K562 (cell line): ENCODE results near the gene OR51B5. TPM values are rescaled to one million over a fixed set of nuclear protein-coding genes. Genes with fewer than 3 reads are reported as not detected.

Experiments used
- BRF2 ChIP-seq: IDR thresholded peaks from 3 replicates; pipeline ENCODE4 v1.6.1; 2011; ENCODE audit warnings: borderline replicate concordance, mild to moderate bottlenecking; ENCODE audit not compliant: insufficient read length, insufficient read depth
- CBFA2T2 ChIP-seq: fragments of 450-650 bp; conservative IDR thresholded peaks from 2 replicates; pipeline ENCODE4 v1.6.1; 2017; ENCODE audit warnings: mild to moderate bottlenecking
- COPS2 ChIP-seq: fragments of 450-650 bp; conservative IDR thresholded peaks from 2 replicates; pipeline ENCODE4 v1.6.1; 2016; ENCODE audit warnings: mild to moderate bottlenecking, moderate library complexity
- CXXC5 ChIP-seq: fragments of 250-450 bp; sonication (Bioruptor Pico); IDR thresholded peaks from 2 replicates; pipeline ENCODE4 v1.8.0; 2022; ENCODE audit warnings: inconsistent platforms, mild to moderate bottlenecking, moderate library complexity
- ETS2 ChIP-seq: IDR thresholded peaks from 2 replicates; pipeline ENCODE4 v1.6.1; 2016; ENCODE audit warnings: borderline replicate concordance, missing genetic modification characterization, mild to moderate bottlenecking, moderate library complexity, missing compliant biosample characterization; ENCODE audit not compliant: poor library complexity, severe bottlenecking
- ETV6 ChIP-seq, 3 experiments: fragments of 150-350 bp in 1 of 3; sonication (generic) in 1 of 3; formaldehyde crosslinking in 1 of 3; IDR thresholded peaks; 2 replicates each; pipeline versions ENCODE4 v1.6.1 to v1.8.0; 2014 to 2022; ENCODE audit warnings: borderline replicate concordance in 2 of 3, low read depth in 2 of 3, antibody characterized with exemption in 1 of 3, low read length in 1 of 3, mild to moderate bottlenecking in 1 of 3, missing genetic modification reagents in 1 of 3
- GATA2 ChIP-seq: sonication (generic); formaldehyde crosslinking; IDR thresholded peaks from 2 replicates; pipeline ENCODE4 v1.4.0; 2020; ENCODE audit warnings: mild to moderate bottlenecking, missing genetic modification reagents
- HEY1 ChIP-seq: fragments of 250-450 bp; sonication (Bioruptor Pico); IDR thresholded peaks from 2 replicates; pipeline ENCODE4 v1.5.0; 2020; ENCODE audit warnings: mild to moderate bottlenecking, moderate library complexity, borderline replicate concordance
- JUNB ChIP-seq: fragments of 450-650 bp; formaldehyde crosslinking; conservative IDR thresholded peaks from 2 replicates; pipeline ENCODE4 v1.4.0; 2020; ENCODE audit warnings: mild to moderate bottlenecking
- NCOA2 ChIP-seq, 2 experiments: fragments of 450-650 bp; IDR thresholded peaks; 2 replicates each; pipeline ENCODE4 v1.6.1; 2018; ENCODE audit warnings: mild to moderate bottlenecking in 2 of 2, moderate library complexity in 1 of 2; ENCODE audit not compliant: partially characterized antibody in 2 of 2
- PHTF2 ChIP-seq: fragments of 250-450 bp; sonication (Bioruptor Pico); IDR thresholded peaks from 2 replicates; pipeline ENCODE4 v1.5.0; 2021; ENCODE audit warnings: mild to moderate bottlenecking
- PTRF ChIP-seq: fragments of 450-650 bp; IDR thresholded peaks from 2 replicates; pipeline ENCODE4 v1.6.1; 2016; ENCODE audit warnings: mild to moderate bottlenecking, missing genetic modification characterization, missing compliant biosample characterization
- STAT5B ChIP-seq: fragments of 250-450 bp; sonication (Bioruptor Pico); IDR thresholded peaks from 2 replicates; pipeline ENCODE4 v1.8.0; 2021; ENCODE audit warnings: mild to moderate bottlenecking, inconsistent platforms
- TCF3 ChIP-seq: sonication (generic); formaldehyde crosslinking; IDR thresholded peaks from 2 replicates; pipeline ENCODE4 v1.4.0; 2020; ENCODE audit warnings: mild to moderate bottlenecking, missing genetic modification reagents
- USF1 ChIP-seq: sonication (generic); formaldehyde crosslinking; IDR thresholded peaks from 2 replicates; pipeline ENCODE4 v1.9.0; 2022; ENCODE audit warnings: mild to moderate bottlenecking, missing genetic modification reagents
- ZBTB1 ChIP-seq: sonication (generic); formaldehyde crosslinking; IDR thresholded peaks from 2 replicates; pipeline ENCODE4 v1.8.1; 2023; ENCODE audit warnings: missing genetic modification reagents, low read depth, mild to moderate bottlenecking, borderline replicate concordance
- ZFP91 ChIP-seq: sonication (generic); formaldehyde crosslinking; IDR thresholded peaks from 2 replicates; pipeline ENCODE4 v1.8.0; 2022; ENCODE audit warnings: mild to moderate bottlenecking, missing genetic modification reagents
- ZNF134 ChIP-seq: fragments of 250-450 bp; sonication (Bioruptor Pico); conservative IDR thresholded peaks from 2 replicates; pipeline ENCODE4 v1.4.0; 2020
- polyA plus RNA-seq, 8 experiments: library from polyadenylated mRNA; depleted of rRNA in 4 of 8; stranded (reverse) in 5 of 8; unstranded in 3 of 8; fragments of >200 nt; fragmentation: Nextera tagmentation in 2 of 8; fragmentation: Illumina TruSeq in 1 of 8; extraction: Ambion mirVana in 2 of 8; extraction: Trizol in 1 of 8; gene quantifications; 2 replicates each; pipeline versions ENCODE4 v1.2.1 to v1.2.3, GENCODE V29; 2011 to 2014; ENCODE audit warnings: inconsistent platforms in 1 of 8, missing spikeins in 1 of 8
- total RNA-seq, 7 experiments: library from RNA; depleted of rRNA in 6 of 7; stranded (reverse); fragments of >200 nt in 6 of 7; fragmentation: Illumina TruSeq in 2 of 7; extraction: Trizol in 2 of 7; gene quantifications; 2 replicates each; pipeline versions ENCODE4 v1.2.1 to v1.2.3, GENCODE V29; 2011 to 2021; ENCODE audit warnings: low replicate concordance in 1 of 7
- TF ChIP-seq, protein P1 (sequence below): fragments of 450-650 bp; formaldehyde crosslinking; IDR thresholded peaks from 2 replicates; pipeline ENCODE4 v1.4.0; 2022; ENCODE audit warnings: mild to moderate bottlenecking, moderate library complexity
- TF ChIP-seq, protein P2 (sequence below): fragments of 450-650 bp; formaldehyde crosslinking; IDR thresholded peaks from 2 replicates; pipeline ENCODE4 v1.4.0; 2022; ENCODE audit warnings: missing genetic modification characterization
- TF ChIP-seq, protein P3 (sequence below): sonication (generic); formaldehyde crosslinking; IDR thresholded peaks from 2 replicates; pipeline ENCODE4 v1.8.1; 2022; ENCODE audit warnings: missing genetic modification reagents

The OR51B5 gene
- total and polyA plus RNA-seq, 9 of the 15 experiments (the other 6 are each of a cell fraction or from before 2014, with no cell fraction given): 81.2 to 176 (median 113) TPM

DNA sequence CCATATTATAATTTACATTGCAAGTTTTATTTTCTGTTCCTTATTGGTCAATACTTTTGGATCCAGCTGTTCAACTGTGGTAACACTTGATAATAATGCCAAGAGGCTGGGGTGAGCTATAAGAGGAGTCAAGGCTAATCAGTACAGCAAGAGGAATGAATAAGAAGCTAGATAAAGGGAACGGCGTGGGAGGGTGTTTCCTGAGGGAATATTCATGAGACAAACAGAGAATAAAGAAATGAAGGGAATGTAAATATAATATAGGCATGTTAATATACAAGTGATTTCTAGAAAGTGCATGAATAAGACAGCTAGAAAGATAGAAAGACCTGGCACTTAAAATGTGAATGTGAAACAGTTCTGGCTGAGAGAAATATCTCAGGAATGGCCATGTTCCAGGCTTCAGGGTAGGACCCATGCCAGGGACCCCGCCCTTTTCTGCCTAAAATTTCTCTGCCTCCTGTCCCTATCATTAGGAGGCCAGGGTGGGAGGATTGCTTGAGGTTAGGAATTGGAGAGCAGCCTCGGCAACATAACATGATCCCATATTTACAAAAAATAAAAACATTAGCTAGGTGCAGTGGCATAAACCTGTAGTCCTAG, 45.5 kb downstream of the OR51B5 start (continued):
- no peak for TF ChIP-seq STAT5B
- no peak for TF ChIP-seq PTRF (tag)
- no peak for TF ChIP-seq ZFP91 (CRISPR knock-in tag)
- no peak for TF ChIP-seq ZBTB1 (CRISPR knock-in tag)
- TF ChIP-seq BRF2: no peak
- TF ChIP-seq, protein P1, sequence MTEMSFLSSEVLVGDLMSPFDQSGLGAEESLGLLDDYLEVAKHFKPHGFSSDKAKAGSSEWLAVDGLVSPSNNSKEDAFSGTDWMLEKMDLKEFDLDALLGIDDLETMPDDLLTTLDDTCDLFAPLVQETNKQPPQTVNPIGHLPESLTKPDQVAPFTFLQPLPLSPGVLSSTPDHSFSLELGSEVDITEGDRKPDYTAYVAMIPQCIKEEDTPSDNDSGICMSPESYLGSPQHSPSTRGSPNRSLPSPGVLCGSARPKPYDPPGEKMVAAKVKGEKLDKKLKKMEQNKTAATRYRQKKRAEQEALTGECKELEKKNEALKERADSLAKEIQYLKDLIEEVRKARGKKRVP: no peak
- TF ChIP-seq, protein P2, sequence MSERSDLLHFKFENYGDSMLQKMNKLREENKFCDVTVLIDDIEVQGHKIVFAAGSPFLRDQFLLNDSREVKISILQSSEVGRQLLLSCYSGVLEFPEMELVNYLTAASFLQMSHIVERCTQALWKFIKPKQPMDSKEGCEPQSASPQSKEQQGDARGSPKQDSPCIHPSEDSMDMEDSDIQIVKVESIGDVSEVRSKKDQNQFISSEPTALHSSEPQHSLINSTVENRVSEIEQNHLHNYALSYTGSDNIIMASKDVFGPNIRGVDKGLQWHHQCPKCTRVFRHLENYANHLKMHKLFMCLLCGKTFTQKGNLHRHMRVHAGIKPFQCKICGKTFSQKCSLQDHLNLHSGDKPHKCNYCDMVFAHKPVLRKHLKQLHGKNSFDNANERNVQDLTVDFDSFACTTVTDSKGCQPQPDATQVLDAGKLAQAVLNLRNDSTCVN (CRISPR knock-in tag): no peak
- no peak for TF ChIP-seq JUNB (CRISPR knock-in tag)
- TF ChIP-seq, protein P3, sequence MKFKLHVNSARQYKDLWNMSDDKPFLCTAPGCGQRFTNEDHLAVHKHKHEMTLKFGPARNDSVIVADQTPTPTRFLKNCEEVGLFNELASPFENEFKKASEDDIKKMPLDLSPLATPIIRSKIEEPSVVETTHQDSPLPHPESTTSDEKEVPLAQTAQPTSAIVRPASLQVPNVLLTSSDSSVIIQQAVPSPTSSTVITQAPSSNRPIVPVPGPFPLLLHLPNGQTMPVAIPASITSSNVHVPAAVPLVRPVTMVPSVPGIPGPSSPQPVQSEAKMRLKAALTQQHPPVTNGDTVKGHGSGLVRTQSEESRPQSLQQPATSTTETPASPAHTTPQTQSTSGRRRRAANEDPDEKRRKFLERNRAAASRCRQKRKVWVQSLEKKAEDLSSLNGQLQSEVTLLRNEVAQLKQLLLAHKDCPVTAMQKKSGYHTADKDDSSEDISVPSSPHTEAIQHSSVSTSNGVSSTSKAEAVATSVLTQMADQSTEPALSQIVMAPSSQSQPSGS (CRISPR knock-in tag): no peak
- TF ChIP-seq COPS2: no peak
- peak; percentile 74 for TF ChIP-seq CBFA2T2
- no peak for TF ChIP-seq PHTF2 (CRISPR knock-in tag)
- peak; percentile 53 for TF ChIP-seq TCF3
- no peak for TF ChIP-seq ETV6 (IDR thresholded peaks at IDR 0.05; ENCODE audit: borderline replicate concordance in 1 of 2, low read depth in 2 of 2, low read length in 1 of 2)
- no peak for TF ChIP-seq ETV6 (CRISPR knock-in tag; IDR thresholded peaks at IDR 0.05; ENCODE audit: borderline replicate concordance)
- TF ChIP-seq ZNF134 (CRISPR knock-in tag): no peak
- TF ChIP-seq HEY1: no peak
- no peak for TF ChIP-seq USF1 (CRISPR knock-in tag)
- no peak for TF ChIP-seq NCOA2 (IDR thresholded peaks at IDR 0.05; ENCODE audit: partially characterized antibody in 2 of 2)
- TF ChIP-seq ETS2: no peak
- no peak for TF ChIP-seq CXXC5
- no peak for TF ChIP-seq GATA2 (CRISPR knock-in tag)
